A549 treated with Hydrocortisone at 1 μM for 4 hours (cell line): ENCODE data around the gene SEPHS2. TPM values are rescaled to one million over a fixed set of nuclear protein-coding genes. Genes with fewer than 3 reads are reported as not detected.

Experiments
- total RNA-seq: library from RNA; stranded (reverse); fragments of 200-300 nt; extraction: Qiagen RNA extraction; gene quantifications from 5 replicates; pipeline ENCODE4 v1.2.3, GENCODE V29; 2022

Gene SEPHS2, protein sequence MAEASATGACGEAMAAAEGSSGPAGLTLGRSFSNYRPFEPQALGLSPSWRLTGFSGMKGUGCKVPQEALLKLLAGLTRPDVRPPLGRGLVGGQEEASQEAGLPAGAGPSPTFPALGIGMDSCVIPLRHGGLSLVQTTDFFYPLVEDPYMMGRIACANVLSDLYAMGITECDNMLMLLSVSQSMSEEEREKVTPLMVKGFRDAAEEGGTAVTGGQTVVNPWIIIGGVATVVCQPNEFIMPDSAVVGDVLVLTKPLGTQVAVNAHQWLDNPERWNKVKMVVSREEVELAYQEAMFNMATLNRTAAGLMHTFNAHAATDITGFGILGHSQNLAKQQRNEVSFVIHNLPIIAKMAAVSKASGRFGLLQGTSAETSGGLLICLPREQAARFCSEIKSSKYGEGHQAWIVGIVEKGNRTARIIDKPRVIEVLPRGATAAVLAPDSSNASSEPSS
- total RNA-seq: 45.4 to 50.6 TPM (median 46.4 TPM) in 5 replicates

DNA sequence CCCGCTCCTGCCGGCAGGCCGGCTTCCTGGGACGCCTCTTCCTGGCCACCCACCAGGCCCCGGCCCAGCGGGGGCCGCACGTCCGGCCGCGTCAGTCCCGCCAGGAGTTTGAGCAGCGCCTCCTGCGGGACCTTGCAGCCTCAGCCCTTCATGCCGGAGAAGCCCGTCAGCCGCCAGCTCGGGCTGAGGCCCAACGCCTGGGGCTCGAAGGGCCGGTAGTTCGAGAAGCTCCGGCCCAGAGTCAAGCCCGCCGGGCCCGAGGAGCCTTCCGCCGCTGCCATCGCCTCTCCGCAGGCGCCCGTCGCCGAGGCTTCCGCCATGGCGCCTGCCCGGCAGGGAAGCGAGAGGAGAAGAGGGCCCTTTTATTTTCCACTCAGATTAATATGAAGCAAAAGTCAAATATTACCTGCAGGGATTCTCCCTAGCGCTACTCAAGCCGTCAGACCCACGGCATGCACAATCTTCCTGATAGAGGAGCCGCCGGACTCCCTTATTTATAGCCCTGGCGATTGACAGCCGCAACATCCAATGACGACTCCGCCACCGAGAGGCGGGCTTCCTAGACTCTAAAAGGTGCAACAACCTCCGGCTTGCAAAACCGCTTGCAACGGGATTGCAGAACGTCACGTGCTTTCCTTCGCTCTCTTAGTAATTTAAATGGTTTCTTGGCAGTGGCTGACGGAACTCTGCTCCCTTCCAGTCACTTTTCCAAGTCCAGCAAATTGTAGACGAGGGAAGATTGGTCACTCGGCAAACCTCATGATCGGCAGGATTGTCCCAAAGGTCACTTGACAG, at the start of gene SEPHS2:
SEPHS2 (minus strand) TSS at position 467 of the 795 bp plus-strand sequence; CDS start at position 320, 147 bp downstream.

DNA sequence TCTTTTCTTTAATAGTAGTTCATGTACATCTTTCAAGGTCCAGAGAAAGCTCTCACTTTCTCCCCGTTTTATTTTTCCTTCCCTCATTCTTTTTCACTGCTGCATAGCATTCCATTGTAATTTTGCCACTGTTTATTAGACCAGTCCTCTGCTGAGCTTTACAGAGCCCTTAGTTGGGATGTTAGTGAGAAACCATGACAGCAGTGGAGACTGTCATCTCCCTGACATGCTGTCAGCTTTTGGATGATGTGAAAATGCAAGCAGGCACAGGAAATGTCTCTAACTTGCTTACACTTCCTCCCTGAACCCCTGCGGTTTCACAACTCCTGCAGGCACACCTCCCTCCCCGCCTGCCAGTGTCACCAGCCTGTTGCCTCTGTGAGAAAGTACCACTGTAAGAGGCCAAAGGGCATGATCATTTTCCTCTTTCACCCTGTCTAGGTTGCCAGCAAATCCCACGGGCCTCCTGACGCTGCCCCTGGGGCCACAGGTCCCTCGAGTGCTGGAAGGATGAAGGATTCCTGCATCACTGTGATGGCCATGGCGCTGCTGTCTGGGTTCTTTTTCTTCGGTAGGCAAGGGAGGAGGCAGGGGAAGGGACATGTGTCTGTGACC, 26.8 kb upstream of the SEPHS2 start, which contains the start of gene ITGAL:
ITGAL (plus strand) TSS at position 415 of the 615 bp plus-strand sequence; CDS start at position 511, 96 bp downstream.

DNA sequence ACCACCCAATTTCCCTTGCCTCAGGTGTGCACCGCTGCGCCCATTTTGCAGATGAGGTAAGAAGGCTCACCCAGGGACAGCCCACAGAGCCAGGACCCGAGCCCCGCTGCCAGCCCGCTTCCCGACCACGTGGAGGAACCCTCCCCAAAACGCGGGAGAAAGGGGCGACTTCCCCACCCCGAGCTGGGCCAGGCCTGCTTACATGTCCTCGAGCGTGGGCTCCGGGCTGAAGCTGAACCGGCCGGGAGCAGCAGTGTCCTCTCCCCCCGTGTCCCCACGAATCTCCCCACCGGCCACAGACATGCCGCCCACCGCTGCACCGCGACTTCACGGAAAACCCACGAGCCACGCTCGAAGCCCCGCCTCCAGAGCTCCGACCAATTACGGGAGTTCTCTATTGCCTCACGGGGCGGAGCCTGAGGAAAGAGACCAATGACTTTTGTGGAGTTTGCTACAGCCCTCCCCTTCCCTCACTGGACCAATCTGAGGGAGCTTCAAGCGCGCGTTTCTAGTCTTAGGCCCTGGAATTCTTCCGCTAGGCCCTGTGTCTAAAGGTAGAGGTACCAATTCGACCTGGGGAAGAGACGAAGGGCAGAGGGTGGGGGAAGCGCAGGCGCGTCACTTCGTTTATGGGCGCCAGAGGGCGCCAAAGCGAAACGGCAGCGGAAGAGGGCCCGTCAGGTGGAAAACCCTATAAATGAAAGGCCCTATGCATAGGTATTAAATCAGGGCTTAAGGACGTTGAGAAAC, 15.8 kb downstream of the SEPHS2 start, which contains the start of gene DCTPP1:
DCTPP1 (minus strand) TSS at position 353 of the 750 bp plus-strand sequence; CDS start at position 303, 50 bp downstream.

DNA sequence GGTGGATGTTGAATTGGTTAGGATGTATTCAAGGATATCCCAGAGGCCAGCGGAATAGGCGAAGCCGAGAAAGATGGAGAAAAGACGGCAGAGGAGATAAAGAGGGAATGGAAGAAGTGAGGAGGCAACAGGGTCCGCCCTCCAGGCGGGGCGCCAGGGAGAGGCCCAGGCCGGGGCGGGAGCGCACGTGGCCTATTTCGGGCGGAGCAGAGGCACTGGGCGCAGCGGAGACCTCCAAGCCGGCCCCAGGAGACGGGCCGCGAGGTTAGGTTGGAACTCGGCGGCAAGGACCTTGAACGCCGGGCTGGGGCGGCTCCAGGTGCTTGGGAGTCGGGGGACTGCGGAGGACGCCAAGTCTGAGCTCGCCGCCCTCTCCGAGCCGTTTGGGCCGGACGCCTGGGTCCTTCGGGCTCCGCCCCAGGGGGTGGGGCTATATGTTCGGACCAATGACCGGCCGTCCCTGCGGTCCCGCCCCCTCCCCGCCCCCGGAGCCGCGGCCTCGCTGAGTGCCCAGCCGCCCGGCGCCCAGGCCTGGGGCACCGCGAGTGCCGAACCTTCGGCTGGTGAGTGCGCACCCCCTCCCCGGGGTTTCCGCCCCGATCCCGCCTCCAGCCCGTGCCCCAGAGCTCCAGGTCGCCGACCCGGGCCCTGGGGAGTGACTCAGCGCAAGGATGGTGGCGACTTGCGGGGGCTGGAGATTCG, 38.4 kb downstream of the SEPHS2 start, which contains the start of gene ZNF771:
ZNF771 (plus strand) TSS at position 505 of the 702 bp plus-strand sequence. CDS start 448 bp downstream, outside the sequence.

DNA sequence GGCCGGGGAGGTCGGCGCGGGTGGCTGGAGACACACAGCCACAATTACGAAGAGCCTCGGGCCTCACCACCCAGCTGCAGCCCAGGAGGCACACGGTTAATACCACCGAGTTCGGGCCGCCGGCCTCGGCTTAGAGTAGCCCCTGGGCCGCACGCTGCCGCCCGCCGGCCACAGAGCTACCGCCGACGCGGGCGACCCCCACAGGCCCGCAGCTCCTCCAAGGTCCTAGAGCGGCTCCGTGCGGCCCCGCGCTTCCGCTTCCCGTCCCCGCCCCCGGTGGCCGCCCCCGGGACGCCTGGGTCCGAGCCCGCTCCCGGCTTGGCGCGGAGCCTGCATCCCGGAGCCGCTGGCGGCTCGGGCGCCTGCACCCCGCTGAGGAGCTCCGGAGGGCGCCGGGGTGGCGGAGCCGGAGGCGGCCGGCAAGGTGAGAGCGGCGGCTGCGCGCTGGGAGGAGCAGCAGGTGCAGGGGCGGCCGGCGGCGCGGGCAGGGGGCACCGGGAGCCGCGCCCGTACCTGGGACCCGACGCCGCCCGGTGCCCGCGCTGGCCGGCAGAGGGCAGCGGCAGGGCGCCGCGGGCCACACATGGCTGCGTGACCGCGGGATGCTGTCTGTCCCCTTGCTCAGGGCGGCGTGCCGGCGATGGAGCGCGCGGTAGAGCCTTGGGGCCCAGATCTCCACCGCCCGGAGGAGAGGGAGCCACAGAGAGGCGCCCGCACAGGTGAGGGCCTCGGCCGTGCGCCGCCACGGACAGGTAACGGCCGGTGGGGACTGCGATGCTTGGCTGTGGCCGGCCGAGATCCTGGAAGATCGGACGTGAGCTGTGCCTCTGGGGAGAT, 50.3 kb downstream of the SEPHS2 start, which contains the start of gene ZNF48:
ZNF48 (plus strand) TSS at position 266 of the 837 bp plus-strand sequence; CDS start at position 641, 375 bp downstream.

Other genes starting within 250 kb of the SEPHS2 start
- 4.9 to 10.8 TPM (median 7.0 TPM) in 5 replicates for gene SULT1A3, start 246.6 kb downstream of the SEPHS2 start, total RNA-seq
- 1.7 to 3.0 TPM (median 2.7 TPM) in 5 replicates for gene NPIPB13, start 197.4 kb downstream of the SEPHS2 start, total RNA-seq
- 61.2 to 68.0 TPM (median 65.7 TPM) in 5 replicates for gene CD2BP2, start 90.6 kb downstream of the SEPHS2 start, total RNA-seq
- 26.1 to 31.4 TPM (median 28.8 TPM) in 5 replicates for gene TBC1D10B, start 75.4 kb downstream of the SEPHS2 start, total RNA-seq
- 0.39 to 0.67 TPM in 2 of 5 replicates, not detected in the others for gene MYL11, start 71.1 kb downstream of the SEPHS2 start, total RNA-seq
- gene SEPTIN1, start 63.3 kb downstream of the SEPHS2 start, total RNA-seq: 0.97 to 2.6 TPM (median 2.1 TPM) in 5 replicates
- 12.3 to 13.4 TPM (median 12.9 TPM) in 5 replicates for gene ZNF48, start 50.5 kb downstream of the SEPHS2 start, total RNA-seq
- 2.9 to 6.5 TPM (median 5.4 TPM) in 5 replicates for gene ZNF771, start 38.3 kb downstream of the SEPHS2 start, total RNA-seq
- gene DCTPP1, start 15.8 kb downstream of the SEPHS2 start, total RNA-seq: 106 to 133 TPM (median 129 TPM) in 5 replicates
- 0.03 to 0.18 TPM (median 0.09 TPM) in 5 replicates for gene ITGAL, start 26.9 kb upstream of the SEPHS2 start, total RNA-seq
- 43.1 to 47.3 TPM (median 44.9 TPM) in 5 replicates for gene ZNF768, start 80.7 kb upstream of the SEPHS2 start, total RNA-seq
- gene ZNF747, start 89.0 kb upstream of the SEPHS2 start, total RNA-seq: 4.0 to 5.0 TPM (median 4.5 TPM) in 5 replicates
- gene ZNF764, start 112.5 kb upstream of the SEPHS2 start, total RNA-seq: 5.1 to 6.1 TPM (median 5.6 TPM) in 5 replicates
- gene ZNF688, start 125.8 kb upstream of the SEPHS2 start, total RNA-seq: 5.9 to 6.7 TPM (median 6.1 TPM) in 5 replicates
- not detected in 5 replicates for gene ZNF785, start 139.8 kb upstream of the SEPHS2 start, total RNA-seq
- 7.5 to 9.3 TPM (median 8.4 TPM) in 5 replicates for gene ZNF689, start 164.5 kb upstream of the SEPHS2 start, total RNA-seq
- gene PRR14, start 205.1 kb upstream of the SEPHS2 start, total RNA-seq: 19.7 to 26.6 TPM (median 24.4 TPM) in 5 replicates
- 35.0 to 40.4 TPM (median 39.7 TPM) in 5 replicates for gene FBRS, start 212.6 kb upstream of the SEPHS2 start, total RNA-seq